Measurements from ENCODE around the gene SFI1.
"Not testable (repeated sequence)": the region's sequence is repeated elsewhere in the genome, so short reads cannot be mapped to it uniquely, and the experiment has no call there.

- not testable (repeated sequence) for TF ChIP-seq CTCF (IDR thresholded peaks at IDR 0.05); POLR2A (IDR thresholded peaks at IDR 0.05; ENCODE audit: low read depth)
These were observed 13.9 kb upstream of the SFI1 start for GRCh38 chr22:31482470-31482869.
